GM23248 (cell line): Measurements from ENCODE around the gene ELMOD1. TPM values are rescaled to one million over a fixed set of nuclear protein-coding genes. Genes with fewer than 3 reads are reported as not detected.
"Not testable (repeated sequence)": the region's sequence is repeated elsewhere in the genome, so short reads cannot be mapped to it uniquely, and the experiment has no call there.

Experiments
- DNase-seq: peaks from one replicate; pipeline ENCODE4 v3.0.0-alpha.2; 2015
- H2AFZ ChIP-seq: fragments of 200-600 bp; sonication (generic); 2 replicates; pipeline ENCODE4 v1.6.1; 2016; ENCODE audit warnings: antibody characterized with exemption
- H3F3A ChIP-seq: fragments of 200-600 bp; sonication (generic); 2 replicates; pipeline ENCODE4 v1.6.1; 2016; ENCODE audit warnings: mild to moderate bottlenecking, antibody characterized with exemption, mixed run types; ENCODE audit not compliant: insufficient read depth
- H3K27ac ChIP-seq: fragments of 200-600 bp; sonication (generic); 2 replicates; pipeline ENCODE4 v1.5.1; 2016; ENCODE audit warnings: mild to moderate bottlenecking
- H3K27me3 ChIP-seq: fragments of 200-600 bp; sonication (generic); replicated peaks from 2 replicates; pipeline ENCODE4 v1.6.1; 2016; ENCODE audit warnings: mild to moderate bottlenecking; ENCODE audit not compliant: insufficient read depth
- H3K36me3 ChIP-seq: fragments of 200-600 bp; sonication (generic); 2 replicates; pipeline ENCODE4 v1.6.1; 2016; ENCODE audit warnings: low read depth, mild to moderate bottlenecking
- H3K4me1 ChIP-seq: fragments of 200-600 bp; sonication (generic); 2 replicates; pipeline ENCODE4 v1.6.1; 2016; ENCODE audit warnings: mild to moderate bottlenecking; ENCODE audit not compliant: insufficient read depth
- H3K4me2 ChIP-seq: fragments of 200-600 bp; sonication (generic); one replicate; pipeline ENCODE4 v1.6.1; 2016; ENCODE audit warnings: mild to moderate bottlenecking; ENCODE audit not compliant: unreplicated experiment
- H3K4me3 ChIP-seq: fragments of 200-600 bp; sonication (generic); 2 replicates; pipeline ENCODE4 v1.5.1; 2016; ENCODE audit warnings: mild to moderate bottlenecking
- H3K79me2 ChIP-seq: fragments of 200-600 bp; sonication (generic); 2 replicates; pipeline ENCODE4 v1.6.1; 2016; ENCODE audit warnings: mild to moderate bottlenecking; ENCODE audit not compliant: insufficient read depth
- H3K9ac ChIP-seq: fragments of 200-600 bp; sonication (generic); 2 replicates; pipeline ENCODE4 v1.6.1; 2016; ENCODE audit warnings: mild to moderate bottlenecking
- H3K9me2 ChIP-seq: fragments of 200-600 bp; sonication (generic); 2 replicates; pipeline ENCODE4 v1.6.1; 2016; ENCODE audit warnings: mixed run types, mild to moderate bottlenecking, moderate library complexity; ENCODE audit not compliant: insufficient read depth
- H3K9me3 ChIP-seq: fragments of 200-600 bp; sonication (generic); one replicate; pipeline ENCODE4 v1.6.1; 2017; ENCODE audit warnings: low read depth
- H4K20me1 ChIP-seq: fragments of 200-600 bp; sonication (generic); 2 replicates; pipeline ENCODE4 v1.6.0; 2016; ENCODE audit not compliant: insufficient read depth
- EZH2 ChIP-seq: fragments of 200-600 bp; sonication (generic); IDR thresholded peaks from 2 replicates; pipeline ENCODE4 v1.6.1; 2018; ENCODE audit warnings: antibody characterized with exemption, mild to moderate bottlenecking; ENCODE audit not compliant: insufficient read depth, poor library complexity, severe bottlenecking
- EZH2phosphoT487 ChIP-seq: fragments of 200-600 bp; sonication (generic); IDR thresholded peaks from 2 replicates; pipeline ENCODE4 v1.6.1; 2018; ENCODE audit warnings: antibody characterized with exemption, moderate library complexity, mild to moderate bottlenecking, low read depth; ENCODE audit not compliant: insufficient read depth
- WGBS, 2 experiments: methylation state at CpG; one replicate each; pipeline ENCODE4 v1.1.6; 2015 to 2017; ENCODE audit warnings: low lambda C conversion rate in 2 of 2, low coverage in 1 of 2; ENCODE audit errors: missing lambda C conversion rate in 2 of 2; 5-methylcytosine and 5-hydroxymethylcytosine counted together
- in situ Hi-C: fragments of 300-500 bp; cut with MboI; formaldehyde crosslinking; loops from 2 replicates; pipeline ENCODE4 v1.15.0; 2020
- polyA plus RNA-seq: library from polyadenylated mRNA; unstranded; fragments of >200 nt; fragmentation: Nextera tagmentation; extraction: Ambion mirVana; gene quantifications from 2 replicates; pipeline ENCODE4 v1.2.1, GENCODE V29; 2016
- total RNA-seq: library from RNA; depleted of rRNA; stranded (reverse); fragments of >200 nt; shearing (Covaris generic); gene quantifications from 2 replicates; pipeline ENCODE4 v1.2.3, GENCODE V29; 2014

ELMOD1 gene
- total and polyA plus RNA-seq, 2 experiments from 2014 or later = 0.51 TPM; not detected in 1

DNA sequence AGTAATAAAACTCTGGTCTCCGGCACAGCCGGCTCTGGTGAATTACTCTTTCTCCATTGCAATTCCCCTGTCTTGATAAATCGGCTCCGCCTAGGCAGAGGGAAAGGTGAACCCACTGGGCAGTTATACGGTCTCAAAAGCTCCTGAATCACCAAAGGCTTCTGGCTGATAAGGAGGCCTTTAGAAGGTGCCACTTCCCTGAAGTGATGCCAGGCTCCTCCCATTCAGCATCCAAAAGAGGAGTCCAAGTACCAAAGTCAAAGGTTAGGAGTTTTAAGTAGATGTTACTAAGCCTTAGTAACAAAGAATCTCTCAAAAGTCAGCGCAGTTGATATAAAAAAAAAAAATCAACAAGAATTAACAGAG lies 13.6 kb upstream of the ELMOD1 start:
- 71% methylated on average over 6 of the region's 6 CpGs for WGBS, 2 experiments
- H3K36me3 ChIP-seq = no peaks in the 10 kb centered on the region
- H2AFZ ChIP-seq = no peak overlapping the region
- no peak overlapping the region for H3K4me3 ChIP-seq
- no peak overlapping the region for H3K4me2 ChIP-seq
- in situ Hi-C loops = no loop called here
- H3K27ac ChIP-seq = no peak overlapping the region
- TF ChIP-seq EZH2 (no peak), EZH2phosphoT487 (no peak)
- H3K9me2 ChIP-seq = no peaks in the 10 kb centered on the region
- no peak overlapping the region for H3K9ac ChIP-seq
- H3F3A ChIP-seq = no peaks in the 10 kb centered on the region
- no peaks in the 10 kb centered on the region for H3K9me3 ChIP-seq
- H3K79me2 ChIP-seq = no peaks in the 10 kb centered on the region
- no peaks in the 10 kb centered on the region for H3K4me1 ChIP-seq
- no peak for DNase-seq
- no peaks in the 10 kb centered on the region for H3K27me3 ChIP-seq
- no peaks in the 10 kb centered on the region for H4K20me1 ChIP-seq

DNA sequence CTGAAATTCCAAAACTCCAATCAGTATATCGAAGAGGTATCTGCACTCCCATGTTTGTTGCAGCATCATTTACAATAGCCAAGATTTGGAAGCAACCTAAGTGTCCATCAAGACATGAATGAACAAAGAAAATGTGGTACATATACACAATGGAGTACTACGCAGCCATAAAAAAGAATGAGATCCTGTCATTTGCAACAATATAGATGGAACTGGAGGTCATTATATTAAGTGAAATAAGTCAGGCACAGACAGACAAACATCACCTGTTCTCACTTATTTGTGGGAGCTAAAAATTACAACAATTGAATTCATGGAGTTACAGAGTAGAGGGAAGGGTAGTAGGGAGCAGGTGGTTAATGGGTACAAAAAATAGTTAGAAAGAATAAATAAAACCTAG lies 11.8 kb upstream of the ELMOD1 start:
- in situ Hi-C loops, H3K27me3 ChIP-seq, H3K9me2 ChIP-seq, H3K9ac ChIP-seq, H3K4me2 ChIP-seq, H3K79me2 ChIP-seq, H3K9me3 ChIP-seq, H3K27ac ChIP-seq, H2AFZ ChIP-seq, H3K36me3 ChIP-seq, H3F3A ChIP-seq, H3K4me1 ChIP-seq, DNase-seq, H3K4me3 ChIP-seq, H4K20me1 ChIP-seq: not testable (repeated sequence)
- 89 to 96% methylated on average over 2 of the region's 2 CpGs for WGBS, 2 experiments

DNA sequence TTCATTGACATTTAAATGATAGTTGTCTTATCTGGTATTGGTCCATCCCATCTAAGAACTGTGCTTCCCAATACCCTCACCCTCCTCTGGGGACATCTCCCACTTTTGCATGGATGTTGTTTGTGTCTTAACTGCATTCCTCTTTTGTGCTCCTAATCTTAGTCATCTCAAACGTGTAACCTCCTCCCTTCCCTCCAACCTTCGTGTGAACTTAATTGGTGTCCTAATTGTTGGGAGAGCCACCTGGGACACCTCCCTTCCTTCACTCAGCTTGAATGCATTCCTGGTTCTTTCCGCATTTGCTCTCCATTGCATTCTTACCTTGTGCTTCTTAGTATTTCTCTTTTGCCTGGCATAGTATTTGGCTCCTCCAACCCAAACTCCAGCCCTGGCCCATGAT lies 9.8 kb upstream of the ELMOD1 start:
- no peaks in the 10 kb centered on the region for H3K36me3 ChIP-seq
- no peak overlapping the region for H3K4me3 ChIP-seq
- H3K9me2 ChIP-seq = no peaks in the 10 kb centered on the region
- no peak overlapping the region for H3K27ac ChIP-seq
- DNase-seq = no peak
- H3K4me1 ChIP-seq = peaks cover 10% of the 10 kb centered on the region
- TF ChIP-seq EZH2phosphoT487 = no peak
- no peak for TF ChIP-seq EZH2
- no peak overlapping the region for H3K4me2 ChIP-seq
- H4K20me1 ChIP-seq = no peaks in the 10 kb centered on the region
- H3K27me3 ChIP-seq = no peaks in the 10 kb centered on the region; the same call in 1 of the 2 replicates
- H3F3A ChIP-seq = no peaks in the 10 kb centered on the region
- WGBS, 2 experiments = 36 to 42% methylated on average over 3 of the region's 3 CpGs
- no peaks in the 10 kb centered on the region for H3K79me2 ChIP-seq
- in situ Hi-C loops = loop anchor here (5.0 to 10.0 kb wide), 2 partner anchors 111 to 194 kb away; no protein-coding TSS in a partner anchor
- no peak overlapping the region for H2AFZ ChIP-seq
- no peak overlapping the region for H3K9ac ChIP-seq
- H3K9me3 ChIP-seq = no peaks in the 10 kb centered on the region

DNA sequence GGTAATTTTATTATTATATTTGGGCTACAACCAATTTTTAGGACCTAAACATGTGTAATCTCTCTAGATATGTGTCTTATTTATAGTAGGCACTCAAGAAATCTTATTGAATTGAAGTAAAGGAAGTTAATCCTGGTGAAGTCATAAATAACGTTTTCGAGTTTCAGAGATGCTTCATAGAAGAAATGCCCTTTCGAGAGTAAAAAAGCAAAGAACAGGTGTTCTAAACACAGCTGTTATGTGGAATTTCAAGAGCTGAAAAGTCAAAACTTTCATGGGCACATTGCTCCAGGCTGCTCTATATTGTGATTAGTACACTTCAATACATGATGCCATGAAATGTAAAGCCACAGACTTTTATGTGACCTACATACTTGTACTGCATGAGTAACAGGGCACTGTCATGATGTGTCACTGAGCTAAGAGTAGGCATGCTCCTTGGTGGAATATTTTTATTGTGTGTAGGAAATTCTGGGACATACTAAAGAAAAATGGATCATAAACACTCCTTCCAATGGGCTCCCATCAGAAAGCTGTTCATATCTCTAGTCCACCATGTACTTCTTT lies 7.2 kb upstream of the ELMOD1 start:
- no peak overlapping the region for H3K27ac ChIP-seq

More for the DNA sequence above, 7.2 kb upstream of the ELMOD1 start:
- Histone ChIP-seq H3F3A (peaks cover 17% of the 10 kb centered on the region), H3K27me3 (no peaks in the 10 kb centered on the region; the same call in 1 of the 2 replicates), H3K79me2 (no peaks in the 10 kb centered on the region), H4K20me1 (no peaks in the 10 kb centered on the region), H3K9me3 (no peaks in the 10 kb centered on the region), H3K4me2 (no peak overlapping the region), H3K9me2 (no peaks in the 10 kb centered on the region), H3K4me3 (no peak overlapping the region), H2AFZ (no peak overlapping the region), H3K36me3 (no peaks in the 10 kb centered on the region), H3K9ac (no peak overlapping the region), H3K4me1 (peaks cover 22% of the 10 kb centered on the region)
- in situ Hi-C loops = loop anchor here (5.0 to 10.0 kb wide), 2 partner anchors 109 to 191 kb away; no protein-coding TSS in a partner anchor
- 69 to 71% methylated on average over 3 of the region's 3 CpGs for WGBS, 2 experiments
- DNase-seq = peak; percentile 79
- TF ChIP-seq EZH2 = no peak
